ENCODE measurements around the gene MACROD2. TPM values are rescaled to one million over a fixed set of nuclear protein-coding genes. Genes with fewer than 3 reads are reported as not detected.

MACROD2 gene
- total RNA-seq, 1 experiment from 2014 or later = 1.6 TPM

- Histone ChIP-seq H3K4me2 (ENCODE audit: insufficient read depth, insufficient read length, low read length) (peak within 1 kb of the TSS; percentile 56), H3K79me1 (ENCODE audit: insufficient read depth, low read depth, low read length, poor library complexity, severe bottlenecking) (no peaks in the 10 kb centered on the region), H2BK5ac (ENCODE audit: insufficient read length, low read length) (no peak within 1 kb of the TSS), H3K23ac (ENCODE audit: insufficient read length, low read depth, low read length) (no peak within 1 kb of the TSS), H3K9me3 (ENCODE audit: control insufficient read depth, low read depth, low read length) (no peaks in the 10 kb centered on the region), H3K14ac (ENCODE audit: insufficient read depth, low read length) (no peak within 1 kb of the TSS; the same call in 1 of the 2 replicates), H3K23me2 (ENCODE audit: insufficient read length, low read depth, low read length, poor library complexity, severe bottlenecking) (peaks cover 4% of the 10 kb centered on the region), H2AK5ac (ENCODE audit: insufficient read length, low read length) (no peak within 1 kb of the TSS), H2AFZ (ENCODE audit: low read length) (peak within 1 kb of the TSS; percentile 23), H3K4me1 (ENCODE audit: insufficient read depth, low read length) (no peaks in the 10 kb centered on the region), H3K4ac (ENCODE audit: low read depth, low read length) (no peak within 1 kb of the TSS), H2BK120ac (ENCODE audit: low read depth, low read length, poor library complexity, severe bottlenecking) (no peak within 1 kb of the TSS), H4K8ac (replicated peaks; ENCODE audit: insufficient read length, low read depth, low read length) (no peak within 1 kb of the TSS), H3T11ph (ENCODE audit: low read length) (no peak within 1 kb of the TSS), H3K18ac (ENCODE audit: insufficient read length, low read depth, low read length) (peak within 1 kb of the TSS; percentile 84), H3K27ac (ENCODE audit: insufficient read length, low read depth, low read length) (no peak within 1 kb of the TSS), H2BK15ac (ENCODE audit: low read depth, low read length) (no peak within 1 kb of the TSS), H3K79me2 (ENCODE audit: insufficient read depth, low read length) (no peaks in the 10 kb centered on the region), H2BK12ac (ENCODE audit: insufficient read length, low read depth, low read length) (no peak within 1 kb of the TSS), H4K91ac (ENCODE audit: insufficient read length, low read depth, low read length) (no peak within 1 kb of the TSS), H3K56ac (ENCODE audit: insufficient read length, low read depth, low read length) (no peak within 1 kb of the TSS), H4K5ac (ENCODE audit: insufficient read length, low read depth, low read length) (no peak within 1 kb of the TSS), H2BK20ac (ENCODE audit: low read depth, low read length, poor library complexity, severe bottlenecking) (no peak within 1 kb of the TSS), H3K9ac (ENCODE audit: extremely low read depth, insufficient read length, low read length) (no peak within 1 kb of the TSS), H3K27me3 (ENCODE audit: insufficient read depth, low read length) (no peaks in the 10 kb centered on the region), H4K20me1 (ENCODE audit: control insufficient read depth, insufficient read depth, insufficient read length) (no peaks in the 10 kb centered on the region)
- Mint-ChIP-seq H3K27ac (0 out of 7 replicates have a peak within 1 kb of the TSS, but pooled peaks of 1 of the 3 experiments have one; percentile 53), H3K9me3 (no peaks in the 10 kb centered on the region), H3K36me3 (ENCODE audit: insufficient read depth in 1 of 3, low read depth in 3 of 3) (no peaks in the 10 kb centered on the region), H3K4me3 (peak within 1 kb of the TSS; percentile 42 to 67), H3K4me1 (peaks cover 28 to 30% of the 10 kb centered on the region in 2 experiments), H3K27me3 (ENCODE audit: low read depth) (no peaks in the 10 kb centered on the region)
- DNase-seq = peak; percentile 88
- TF ChIP-seq CTCF (conservative IDR thresholded peaks at IDR 0.05) = peak; percentile 86
- no CpG with 5 or more reads among the region's 12 CpGs for WGBS (ENCODE audit: extremely low coverage, insufficient read length, low lambda C conversion rate)
Measured at GRCh38 chr20:14337400-14338171, 342.3 kb downstream of the MACROD2 start, which contains the start of gene FLRT3. Gene FLRT3, minus strand, starts transcription at chr20:14337612. Its CDS starts 10,106 bp downstream, at chr20:14327506.

All from H9 (cell line).